ENCODE data around the gene CLUH. TPM values are rescaled to one million over a fixed set of nuclear protein-coding genes. Genes with fewer than 3 reads are reported as not detected.

Gene CLUH
- total RNA-seq, 1 donor from 2014 or later = 58.1 TPM

GRCh38 chr17:2697611-2698162, 13.9 kb downstream of the CLUH start:
- Histone ChIP-seq H3K4me1 (no peaks in the 10 kb centered on the region), H3K36me3 (peaks cover 83 to 96% of the 10 kb centered on the region in 2 donors)

GRCh38 chr17:2695961-2696760, 15.4 kb downstream of the CLUH start:
- H3K9me3 ChIP-seq = no peaks in the 10 kb centered on the region
- H3K27me3 ChIP-seq = no peaks in the 10 kb centered on the region
- H3K36me3 ChIP-seq = peaks cover 82 to 96% of the 10 kb centered on the region in 2 donors
- no peak overlapping the region for H3K27ac ChIP-seq
- H3K4me1 ChIP-seq = no peaks in the 10 kb centered on the region
- intact Hi-C loops (cut with DNase I) = no loop called here
- TF ChIP-seq CTCF (IDR thresholded peaks at IDR 0.05) = no peak
- no peak overlapping the region for H3K4me3 ChIP-seq
- peak; percentile 4 to 60 for DNase-seq (ENCODE audit: low spot score in 2 of 2)

More at GRCh38 chr17:2697611-2698162, 13.9 kb downstream of the CLUH start:
- peak; percentile 3 to 60 for DNase-seq (ENCODE audit: low spot score in 2 of 2)
- intact Hi-C loops (cut with DNase I) = no loop called here
- no peak for TF ChIP-seq CTCF (IDR thresholded peaks at IDR 0.05)
- H3K27ac ChIP-seq = no peak overlapping the region
- no peaks in the 10 kb centered on the region for H3K27me3 ChIP-seq
- H3K4me3 ChIP-seq = no peak overlapping the region
- no peaks in the 10 kb centered on the region for H3K9me3 ChIP-seq

- Histone ChIP-seq H3K36me3 (peaks cover 78 to 96% of the 10 kb centered on the region in 2 donors), H3K4me1 (no peaks in the 10 kb centered on the region), H3K4me3 (no peak overlapping the region), H3K27ac (no peak overlapping the region), H3K9me3 (no peaks in the 10 kb centered on the region), H3K27me3 (no peaks in the 10 kb centered on the region)
- intact Hi-C loops (cut with DNase I) = no loop called here
- TF ChIP-seq CTCF (IDR thresholded peaks at IDR 0.05) = no peak
- DNase-seq (ENCODE audit: low spot score in 2 of 2) = peak; percentile 5 to 59
Observed at GRCh38 chr17:2695243-2695960, 16.2 kb downstream of the CLUH start.

GRCh38 chr17:2694381-2695242, 17.0 kb downstream of the CLUH start:
- Histone ChIP-seq H3K36me3 (peaks cover 73 to 90% of the 10 kb centered on the region in 2 donors), H3K4me1 (no peaks in the 10 kb centered on the region), H3K27ac (no peak overlapping the region), H3K27me3 (no peaks in the 10 kb centered on the region), H3K4me3 (no peak overlapping the region), H3K9me3 (no peaks in the 10 kb centered on the region)
- TF ChIP-seq CTCF (IDR thresholded peaks at IDR 0.05) = no peak
- intact Hi-C loops (cut with DNase I) = no loop called here
- peak in 1 of 2 donors; percentile 5 for DNase-seq (ENCODE audit: low spot score in 2 of 2)

All from ascending aorta (tissue), 2 donors.